HCT116 (cell line): Measurements from ENCODE around the gene CSNK1E. TPM values are rescaled to one million over a fixed set of nuclear protein-coding genes. Genes with fewer than 3 reads are reported as not detected.

ENCODE experiments used
- ATAC-seq: fragments of 200-7000 bp; cut with Tn5 transposase; 2 replicates; pipeline ENCODE4 v1.9.1; 2020; ENCODE audit warnings: mild to moderate bottlenecking, moderate library complexity
- BruUV-seq: library from RNA; stranded (reverse); fragments of 400-500 nt; replicated peaks from 2 replicates; lab custom pipeline; 2021; lab: Mats Ljungman, UMichigan
- CTCF ChIA-PET: fragments of 300-600 bp; sonication (Branson Sonifier 250); formaldehyde crosslinking; loops from one replicate; lab custom pipeline; 2021; ENCODE audit warnings: antibody characterized with exemption; lab: Charles Lee
- POLR2A ChIA-PET: fragments of 300-600, 350-600 bp; sonication (Branson Sonifier 250); formaldehyde crosslinking; loops from one replicate; lab custom pipeline; 2021; ENCODE audit warnings: antibody characterized with exemption; lab: Charles Lee
- RAD21 ChIA-PET, 2 experiments: fragments of 300-600 bp; sonication (Branson Sonifier 250); formaldehyde crosslinking; loops; one replicate each; lab custom pipeline; 2023; ENCODE audit warnings: low total read pairs in 2 of 2; ENCODE audit not compliant: uncharacterized antibody in 2 of 2, unreplicated experiment in 2 of 2, low non-redundant PET in 1 of 2; lab: Charles Lee
- DNase-seq: peaks from one replicate; pipeline ENCODE4 v3.0.0-alpha.2; 2010; ENCODE audit warnings: low read depth, low spot score
- H2AFZ ChIP-seq: fragments of 200-600 bp; shearing (Covaris generic), sonication (generic); 2 replicates; pipeline ENCODE4 v1.6.1; 2017; ENCODE audit warnings: low read depth, mixed run types, mixed read lengths, antibody characterized with exemption, low read length; ENCODE audit not compliant: poor library complexity, severe bottlenecking
- H3K27ac ChIP-seq: 2 replicates; pipeline ENCODE4 v1.5.1; 2012; ENCODE audit warnings: low read depth, low read length
- H3K27me3 ChIP-seq: fragments of 200-600 bp; sonication (generic); 2 replicates; pipeline ENCODE4 v1.6.1; 2016; ENCODE audit warnings: mixed run types, low read length, mixed read lengths; ENCODE audit not compliant: insufficient read depth
- H3K36me3 ChIP-seq, 2 experiments: fragments of 200-500 bp in 1 of 2; fragments of 200-600 bp in 1 of 2; sonication (Bioruptor generic) in 1 of 2; sonication (generic) in 1 of 2; 2 replicates each; pipeline versions ENCODE4 v1.5.1 to v1.6.1; 2014 to 2016; ENCODE audit warnings: low read length in 2 of 2, inconsistent platforms in 1 of 2, mixed read lengths in 1 of 2, mixed run types in 1 of 2; ENCODE audit not compliant: insufficient read depth in 2 of 2, control insufficient read depth in 1 of 2
- H3K4me1 ChIP-seq, 2 experiments: fragments of 200-600 bp in 1 of 2; sonication (generic) in 1 of 2; 2 replicates each; pipeline versions ENCODE4 v1.5.1 to v1.6.1; 2012 to 2017; ENCODE audit warnings: low read length in 2 of 2, inconsistent platforms in 1 of 2, mild to moderate bottlenecking in 1 of 2, mixed read lengths in 1 of 2, mixed run types in 1 of 2, moderate library complexity in 1 of 2; ENCODE audit not compliant: insufficient read depth in 2 of 2, control insufficient read depth in 1 of 2
- H3K4me2 ChIP-seq: fragments of 200-600 bp; sonication (generic); 2 replicates; pipeline ENCODE4 v1.6.1; 2017; ENCODE audit warnings: mixed run types, low read length, mixed read lengths
- H3K4me3 ChIP-seq, 2 experiments: fragments of 200-600 bp in 1 of 2; sonication (generic) in 1 of 2; replicated peaks in 1 of 2; 2 replicates each; pipeline ENCODE4 v1.5.1; 2011 to 2016; ENCODE audit warnings: low read length in 2 of 2, control low read depth in 1 of 2, low read depth in 1 of 2, mild to moderate bottlenecking in 1 of 2, mixed read lengths in 1 of 2, mixed run types in 1 of 2
- H3K79me2 ChIP-seq: fragments of 200-600 bp; sonication (generic); 2 replicates; pipeline ENCODE4 v1.6.1; 2017; ENCODE audit warnings: mild to moderate bottlenecking, mixed run types, low read length, moderate library complexity, mixed read lengths; ENCODE audit not compliant: insufficient read depth
- H3K9ac ChIP-seq: fragments of 200-600 bp; sonication (generic); 2 replicates; pipeline ENCODE4 v1.6.1; 2016; ENCODE audit warnings: low read length, mixed read lengths
- H3K9me2 ChIP-seq: fragments of 200-600 bp; sonication (generic), shearing (Covaris generic); 2 replicates; pipeline ENCODE4 v1.6.1; 2017; ENCODE audit warnings: mixed run types, mild to moderate bottlenecking, moderate library complexity; ENCODE audit not compliant: insufficient read depth
- H3K9me3 ChIP-seq, 2 experiments: fragments of 200-500 bp in 1 of 2; fragments of 200-600 bp in 1 of 2; sonication (Bioruptor generic) in 1 of 2; sonication (generic) in 1 of 2; 2 replicates each; pipeline ENCODE4 v1.6.1; 2014 to 2017; ENCODE audit warnings: low read length in 2 of 2, mixed read lengths in 2 of 2, inconsistent platforms in 1 of 2, low read depth in 1 of 2, mild to moderate bottlenecking in 1 of 2, mixed run types in 1 of 2, moderate library complexity in 1 of 2; ENCODE audit not compliant: control insufficient read depth in 1 of 2, insufficient read depth in 1 of 2
- H4K20me1 ChIP-seq: fragments of 200-600 bp; sonication (generic), shearing (Covaris generic); 2 replicates; pipeline ENCODE4 v1.6.1; 2017; ENCODE audit warnings: mixed run types, mild to moderate bottlenecking, moderate library complexity; ENCODE audit not compliant: insufficient read depth
- EZH2 ChIP-seq: fragments of 200-600 bp; sonication (generic); IDR thresholded peaks from 2 replicates; pipeline ENCODE4 v1.6.1; 2017; ENCODE audit warnings: antibody characterized with exemption, mixed run types
- JUND ChIP-seq: IDR thresholded peaks from 2 replicates; pipeline ENCODE4 v1.6.1; 2012
- POLR2A ChIP-seq: IDR thresholded peaks from 2 replicates; pipeline ENCODE4 v1.7.0; 2011; ENCODE audit warnings: borderline replicate concordance; ENCODE audit not compliant: insufficient read depth, insufficient read length; ENCODE audit errors: extremely low read depth
- POLR2AphosphoS5 ChIP-seq: IDR thresholded peaks from 2 replicates; pipeline ENCODE4 v1.6.1; 2011; ENCODE audit warnings: mild to moderate bottlenecking, low read depth, low read length, moderate library complexity
- RAD21 ChIP-seq: IDR thresholded peaks from 2 replicates; pipeline ENCODE4 v1.6.1; 2012; ENCODE audit warnings: low read depth, mild to moderate bottlenecking
- SRF ChIP-seq: IDR thresholded peaks from 2 replicates; pipeline ENCODE4 v1.6.1; 2012; ENCODE audit warnings: low read depth
- TCF7L2 ChIP-seq: IDR thresholded peaks from 2 replicates; pipeline ENCODE4 v1.7.0; 2011; ENCODE audit warnings: borderline replicate concordance, inconsistent platforms; ENCODE audit not compliant: insufficient read depth, insufficient read length; ENCODE audit errors: extremely low read depth
- YY1 ChIP-seq: IDR thresholded peaks from 2 replicates; pipeline ENCODE4 v1.6.1; 2011; ENCODE audit warnings: low read length, low read depth, moderate library complexity, mild to moderate bottlenecking; ENCODE audit not compliant: insufficient replicate concordance; ENCODE audit errors: extremely low read depth
- ZFX ChIP-seq: fragments of 450-650 bp; IDR thresholded peaks from 2 replicates; pipeline ENCODE4 v1.6.1; 2017
- intact Hi-C: fragments of 100-400 bp; cut with micrococcal nuclease; formaldehyde crosslinking; loops from 2 replicates; pipeline ENCODE4 v1.10.0; 2022
- total RNA-seq: library from RNA; stranded (reverse); gene quantifications from one replicate; pipeline ENCODE4 v1.2.1, GENCODE V29; 2021; ENCODE audit not compliant: unreplicated experiment
- TF ChIP-seq, protein P1 (sequence below): IDR thresholded peaks from 2 replicates; pipeline ENCODE4 v1.6.1; 2012

CSNK1E gene
- total RNA-seq, 1 experiment from 2014 or later: 190 TPM

DNA sequence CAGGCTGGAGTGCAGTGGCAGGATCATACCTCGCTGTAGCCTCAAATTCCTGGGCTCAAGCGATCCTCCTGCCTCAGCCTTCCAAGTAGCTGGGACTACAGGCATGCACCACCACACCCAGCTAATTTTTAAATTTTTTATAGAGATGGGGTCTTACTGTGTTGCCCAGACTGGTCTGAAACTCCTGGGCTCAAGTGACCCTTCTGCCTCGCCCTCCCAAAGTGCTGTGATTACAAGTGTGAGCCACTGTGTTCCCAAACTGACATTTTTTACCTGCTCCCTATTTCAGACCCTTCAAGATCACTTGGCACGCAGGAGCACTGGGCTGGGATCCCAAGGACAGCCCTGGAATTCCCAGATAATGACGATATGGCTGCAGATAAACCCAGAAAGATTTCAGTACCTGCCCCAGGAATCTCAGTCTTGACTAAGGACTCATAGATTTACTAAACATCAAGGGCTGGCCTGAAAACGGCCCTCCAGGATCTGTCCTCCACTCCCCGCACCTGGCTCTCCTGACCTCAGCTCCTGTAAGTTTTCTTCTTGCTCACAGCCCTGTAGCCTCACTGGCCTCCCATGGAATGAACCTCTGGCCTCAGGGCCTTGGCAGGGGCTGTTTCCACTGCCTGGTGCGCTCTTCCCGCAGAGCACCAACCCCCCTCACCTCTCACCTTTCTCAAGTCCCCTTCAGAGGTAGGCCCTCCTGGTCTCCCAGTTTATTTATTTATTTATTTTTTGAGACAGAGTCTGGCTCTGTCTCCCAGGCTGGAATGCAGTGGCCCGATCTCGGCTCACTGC is 3.6 kb upstream of the CSNK1E start:
- CTCF ChIA-PET: no interaction called here
- Histone ChIP-seq H3K27ac (no peak overlapping the region), H3K9me2 (no peaks in the 10 kb centered on the region), H4K20me1 (no peaks in the 10 kb centered on the region; the same call in 1 of the 2 replicates), H3K36me3 (no peaks in the 10 kb centered on the region; a peak in 1 of 4 replicates), H3K79me2 (peaks cover 12% of the 10 kb centered on the region), H3K4me2 (no peak overlapping the region), H3K27me3 (no peaks in the 10 kb centered on the region), H3K9me3 (no peaks in the 10 kb centered on the region), H3K4me1 (peaks cover 16 to 29% of the 10 kb centered on the region in 2 experiments), H3K4me3 (no peak overlapping the region), H2AFZ (no peak overlapping the region), H3K9ac (no peak overlapping the region)
- BruUV-seq: no TSS peak
- no peak for DNase-seq
- no peak for ATAC-seq
- no peak for TF ChIP-seq JUND
- TF ChIP-seq TCF7L2: no peak
- no peak for TF ChIP-seq ZFX
- no peak for TF ChIP-seq SRF
- no peak for TF ChIP-seq RAD21
- TF ChIP-seq EZH2: no peak
- no peak for TF ChIP-seq POLR2A
- TF ChIP-seq YY1: no peak
- no peak for TF ChIP-seq POLR2AphosphoS5
- TF ChIP-seq, protein P1, sequence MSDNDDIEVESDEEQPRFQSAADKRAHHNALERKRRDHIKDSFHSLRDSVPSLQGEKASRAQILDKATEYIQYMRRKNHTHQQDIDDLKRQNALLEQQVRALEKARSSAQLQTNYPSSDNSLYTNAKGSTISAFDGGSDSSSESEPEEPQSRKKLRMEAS: no peak
- POLR2A ChIA-PET: no interaction called here
- RAD21 ChIA-PET: no interaction called here
- intact Hi-C loops: no loop called here
